Activated CD4-positive, alpha-beta memory T cell treated with anti-CD3 and anti-CD28 coated beads, Interleukin-2, amount 10 ng/mL, durations not matched to agents 7 days and 5 days (primary cell): ENCODE measurements around the gene CYP51A1. TPM values are rescaled to one million over a fixed set of nuclear protein-coding genes. Genes with fewer than 3 reads are reported as not detected.
"Not testable (repeated sequence)": the region's sequence is repeated elsewhere in the genome, so short reads cannot be mapped to it uniquely, and the experiment has no call there.

Experiments used
- CTCF ChIA-PET: fragments of 350-600 bp; sonication (Branson Sonifier 250); formaldehyde crosslinking; loops from one replicate; lab custom pipeline; 2021; ENCODE audit warnings: antibody characterized with exemption, inconsistent platforms; lab: Charles Lee
- POLR2A ChIA-PET: fragments of 350-600 bp; sonication (Branson Sonifier 250); formaldehyde crosslinking; loops from one replicate; lab custom pipeline; 2021; ENCODE audit warnings: antibody characterized with exemption; lab: Charles Lee
- DNase-seq: peaks from one replicate; pipeline ENCODE4 v3.0.0-alpha.2; 2020
- H3K27ac Mint-ChIP-seq: one replicate; pipeline ENCODE4 v1.8.0; 2021; ENCODE audit warnings: mild to moderate bottlenecking, mixed read lengths
- H3K27me3 Mint-ChIP-seq: one replicate; pipeline ENCODE4 v1.8.0; 2021; ENCODE audit warnings: mixed read lengths
- H3K36me3 Mint-ChIP-seq: one replicate; pipeline ENCODE4 v1.8.0; 2021; ENCODE audit warnings: low read depth, mixed read lengths
- H3K4me1 Mint-ChIP-seq: one replicate; pipeline ENCODE4 v1.8.0; 2021; ENCODE audit warnings: mixed read lengths
- H3K4me3 Mint-ChIP-seq: one replicate; pipeline ENCODE4 v1.8.0; 2021; ENCODE audit warnings: mild to moderate bottlenecking, mixed read lengths
- H3K9me3 Mint-ChIP-seq: one replicate; pipeline ENCODE4 v1.8.0; 2021; ENCODE audit warnings: mixed read lengths
- total RNA-seq, 2 experiments: library from RNA; stranded (reverse); gene quantifications; one replicate each; pipeline ENCODE4 v1.2.3, GENCODE V29; 2021

Gene CYP51A1
- 10 to 100 TPM; 94.3 to 97.9 TPM for total RNA-seq

GRCh38 chr7:92134271-92135051, at the start of gene CYP51A1:
Gene CYP51A1, minus strand, starts transcription at chr7:92134477. Its CDS starts 113 bp downstream, at chr7:92134364.
- Mint-ChIP-seq H3K27me3 (peaks cover 1% of the 10 kb centered on the region), H3K36me3 (peaks cover 38% of the 10 kb centered on the region)

GRCh38 chr7:92178928-92179924, 44.9 kb upstream of the CYP51A1 start, which contains the start of gene LRRD1:
Gene LRRD1, minus strand, starts transcription at chr7:92179142. Its CDS starts 13,940 bp downstream, at chr7:92165202.
- ChIA-PET CTCF (interaction anchor here (0.6 to 1.6 kb wide), 10 partner anchors 10 to 268 kb away, joined by 3 to 9 read pairs (median 5); partner anchors contain the start of gene GATAD1), POLR2A (no interaction called here)
- H3K9me3 Mint-ChIP-seq = no peaks in the 10 kb centered on the region
- H3K36me3 Mint-ChIP-seq = no peaks in the 10 kb centered on the region
- H3K27ac Mint-ChIP-seq = no peak within 1 kb of the TSS
- peak within 1 kb of the TSS; percentile 61 for H3K4me3 Mint-ChIP-seq
- peaks cover 23% of the 10 kb centered on the region for H3K27me3 Mint-ChIP-seq
- H3K4me1 Mint-ChIP-seq = peaks cover 8% of the 10 kb centered on the region
- peak; percentile 91 for DNase-seq

More at GRCh38 chr7:92134271-92135051, at the start of gene CYP51A1:
- CTCF ChIA-PET = interaction anchor here (0.9 to 2.2 kb wide), 7 partner anchors 9 to 394 kb away, joined by 3 to 5 read pairs (median 3); partner anchors contain the start of genes GATAD1, MTERF1, PEX1 and RBM48
- H3K27ac Mint-ChIP-seq = peak within 1 kb of the TSS; percentile 95
- H3K4me1 Mint-ChIP-seq = peaks cover 41% of the 10 kb centered on the region
- DNase-seq = peak; percentile 93
- POLR2A ChIA-PET = interaction anchor here (0.7 to 4.4 kb wide), 10 partner anchors 10 to 394 kb away, joined by 3 to 36 read pairs (median 4); partner anchors contain the start of genes AKAP9, ANKIB1, GATAD1 and KRIT1
- H3K9me3 Mint-ChIP-seq = no peaks in the 10 kb centered on the region
- peak within 1 kb of the TSS; percentile 90 for H3K4me3 Mint-ChIP-seq

GRCh38 chr7:92177362-92177761, 43.1 kb upstream of the CYP51A1 start:
- H3K27ac Mint-ChIP-seq = no peak overlapping the region
- H3K4me3 Mint-ChIP-seq = no peak overlapping the region
- H3K4me1 Mint-ChIP-seq = peaks cover 8% of the 10 kb centered on the region
- H3K27me3 Mint-ChIP-seq = peaks cover 27% of the 10 kb centered on the region
- no peaks in the 10 kb centered on the region for H3K36me3 Mint-ChIP-seq
- POLR2A ChIA-PET = no interaction called here
- H3K9me3 Mint-ChIP-seq = no peaks in the 10 kb centered on the region
- CTCF ChIA-PET = interaction anchor here (0.7 to 1.1 kb wide), 4 partner anchors 17 to 351 kb away, joined by 3 read pairs; partner anchors contain the start of genes GATAD1 and RBM48
- no peak for DNase-seq

- H3K4me3 Mint-ChIP-seq, H3K4me1 Mint-ChIP-seq, POLR2A ChIA-PET, H3K9me3 Mint-ChIP-seq, H3K36me3 Mint-ChIP-seq, DNase-seq, H3K27ac Mint-ChIP-seq: not testable (repeated sequence)
- CTCF ChIA-PET = interaction anchor here (1.3 kb wide), 1 partner anchor 10 kb away, joined by 6 read pairs; the partner anchor contains the start of gene LRRD1
- peaks cover 19% of the 10 kb centered on the region for H3K27me3 Mint-ChIP-seq
Measured at GRCh38 chr7:92169529-92169928, 35.3 kb upstream of the CYP51A1 start.

GRCh38 chr7:92161271-92161670, 27.0 kb upstream of the CYP51A1 start:
- no peak overlapping the region for H3K27ac Mint-ChIP-seq
- no peak overlapping the region for H3K4me3 Mint-ChIP-seq
- H3K36me3 Mint-ChIP-seq = no peaks in the 10 kb centered on the region
- CTCF ChIA-PET = no interaction called here
- H3K9me3 Mint-ChIP-seq = no peaks in the 10 kb centered on the region
- POLR2A ChIA-PET = no interaction called here
- peaks cover 5% of the 10 kb centered on the region for H3K4me1 Mint-ChIP-seq
- no peak for DNase-seq
- H3K27me3 Mint-ChIP-seq = peaks cover 17% of the 10 kb centered on the region

GRCh38 chr7:92158660-92159575, 24.6 kb upstream of the CYP51A1 start:
- Mint-ChIP-seq H3K9me3 (no peaks in the 10 kb centered on the region), H3K27me3 (peaks cover 20% of the 10 kb centered on the region), H3K4me3 (no peak overlapping the region), H3K27ac (no peak overlapping the region), H3K4me1 (peaks cover 5% of the 10 kb centered on the region), H3K36me3 (no peaks in the 10 kb centered on the region)
- no peak for DNase-seq
- ChIA-PET POLR2A (no interaction called here), CTCF (interaction anchor here (0.8 to 1.3 kb wide), 2 partner anchors 26 to 267 kb away, joined by 4 read pairs; no protein-coding TSS in a partner anchor)

GRCh38 chr7:92156990-92157389, 22.7 kb upstream of the CYP51A1 start:
- DNase-seq = no peak
- no peaks in the 10 kb centered on the region for H3K36me3 Mint-ChIP-seq
- no peak overlapping the region for H3K27ac Mint-ChIP-seq
- H3K4me1 Mint-ChIP-seq = peaks cover 5% of the 10 kb centered on the region
- ChIA-PET CTCF (interaction anchor here (0.7 kb wide), 1 partner anchor 330 kb away, joined by 3 read pairs; no protein-coding TSS in a partner anchor), POLR2A (no interaction called here)
- no peaks in the 10 kb centered on the region for H3K9me3 Mint-ChIP-seq
- H3K27me3 Mint-ChIP-seq = peaks cover 15% of the 10 kb centered on the region
- H3K4me3 Mint-ChIP-seq = no peak overlapping the region

GRCh38 chr7:92155108-92155739, 20.9 kb upstream of the CYP51A1 start:
- CTCF ChIA-PET = interaction anchor here (0.5 kb wide), 1 partner anchor 271 kb away, joined by 3 read pairs; no protein-coding TSS in a partner anchor
- H3K9me3 Mint-ChIP-seq = no peaks in the 10 kb centered on the region
- H3K4me3 Mint-ChIP-seq = no peak overlapping the region
- H3K27ac Mint-ChIP-seq = no peak overlapping the region
- H3K4me1 Mint-ChIP-seq = peaks cover 5% of the 10 kb centered on the region
- DNase-seq = no peak
- H3K27me3 Mint-ChIP-seq = peaks cover 5% of the 10 kb centered on the region
- POLR2A ChIA-PET = no interaction called here
- no peaks in the 10 kb centered on the region for H3K36me3 Mint-ChIP-seq

GRCh38 chr7:92150450-92151017, 16.3 kb upstream of the CYP51A1 start:
- Mint-ChIP-seq H3K27me3 (peaks cover 5% of the 10 kb centered on the region), H3K9me3 (no peaks in the 10 kb centered on the region), H3K4me1 (no peaks in the 10 kb centered on the region), H3K4me3 (no peak overlapping the region), H3K27ac (no peak overlapping the region), H3K36me3 (no peaks in the 10 kb centered on the region)
- CTCF ChIA-PET = interaction anchor here (0.8 kb wide), 1 partner anchor 297 kb away, joined by 3 read pairs; the partner anchor contains the start of gene GATAD1
- POLR2A ChIA-PET = no interaction called here
- DNase-seq = no peak

- no peaks in the 10 kb centered on the region for H3K36me3 Mint-ChIP-seq
- H3K27me3 Mint-ChIP-seq = peaks cover 2% of the 10 kb centered on the region
- DNase-seq = no peak
- no peak overlapping the region for H3K4me3 Mint-ChIP-seq
- CTCF ChIA-PET = interaction anchor here (0.8 to 0.9 kb wide), 2 partner anchors 17 to 298 kb away, joined by 3 read pairs; partner anchors contain the start of gene GATAD1
- no peak overlapping the region for H3K27ac Mint-ChIP-seq
- no peaks in the 10 kb centered on the region for H3K4me1 Mint-ChIP-seq
- POLR2A ChIA-PET = no interaction called here
- H3K9me3 Mint-ChIP-seq = no peaks in the 10 kb centered on the region
Measured at GRCh38 chr7:92149736-92150239, 15.5 kb upstream of the CYP51A1 start.
